ENCODE data around the gene LMO1.
A peak's percentile ranks its signal among the peaks of the same experiment; 100 is the strongest.

Gene LMO1

GRCh38 chr11:8263769-8264410 lies at the start of gene LMO1:
TSS of gene LMO1 (minus strand) at chr11:8263878. CDS start at chr11:8263362, 516 bp downstream.
- H3K9me3 Mint-ChIP-seq: no peaks in the 10 kb centered on the region
- H3K4me3 Mint-ChIP-seq: peak within 1 kb of the TSS; percentile 77
- H3K27ac Mint-ChIP-seq: no peak within 1 kb of the TSS
- ATAC-seq (ENCODE audit: low read depth) (peak; percentile 70), DNase-seq (ENCODE audit: low spot score in 2 of 2) (peak; percentile 73 to 78)
- peaks cover 8% of the 10 kb centered on the region for H3K4me1 Mint-ChIP-seq
- peaks cover 30% of the 10 kb centered on the region for H3K27me3 Mint-ChIP-seq
- H3K36me3 Mint-ChIP-seq: no peaks in the 10 kb centered on the region

DNA sequence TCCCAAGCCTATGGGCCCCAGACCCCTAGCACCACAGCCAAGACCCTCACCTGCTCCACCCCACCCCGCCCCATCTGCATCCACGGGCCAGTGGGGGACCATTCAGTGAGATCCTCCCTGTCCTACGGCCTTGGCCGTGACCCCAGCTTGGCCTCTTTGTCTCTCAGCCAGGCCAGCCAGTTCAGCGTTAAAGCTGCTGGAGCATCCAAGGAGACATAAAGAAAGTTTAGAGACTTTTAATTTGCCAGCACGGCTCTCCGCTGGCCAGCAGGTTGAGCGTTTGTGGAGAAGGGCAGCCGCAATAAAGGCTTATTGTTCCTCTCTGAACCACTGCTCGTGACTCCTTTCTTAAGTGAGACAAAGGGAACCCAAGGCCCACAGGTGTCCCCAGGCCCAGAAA lies 49.3 kb upstream of the LMO1 start:
- Mint-ChIP-seq H3K27me3 (no peaks in the 10 kb centered on the region), H3K4me1 (no peaks in the 10 kb centered on the region), H3K27ac (no peak overlapping the region), H3K4me3 (no peak overlapping the region), H3K9me3 (no peaks in the 10 kb centered on the region), H3K36me3 (no peaks in the 10 kb centered on the region)
- ATAC-seq (ENCODE audit: low read depth): no peak
- no peak for DNase-seq (ENCODE audit: low spot score in 2 of 2)

DNA sequence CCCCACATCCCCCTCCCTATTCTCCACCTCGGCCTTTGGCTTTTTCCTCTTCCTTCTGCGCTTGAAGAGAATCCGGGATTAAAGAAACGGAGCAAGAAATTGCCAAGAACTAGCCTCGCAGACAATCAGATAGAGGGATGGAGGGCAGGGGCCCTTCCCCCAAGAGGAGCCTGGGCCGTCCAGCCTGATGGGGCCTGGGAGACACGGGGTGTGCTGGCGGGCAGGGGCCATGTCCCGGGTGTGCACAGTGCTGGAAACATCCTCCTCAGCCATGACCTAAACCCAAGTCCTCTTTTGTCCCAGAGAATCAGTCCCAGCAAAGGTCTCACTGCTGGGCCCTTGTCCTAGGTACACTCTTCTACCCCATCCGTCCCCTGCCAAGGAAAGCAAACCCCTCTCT lies 47.7 kb upstream of the LMO1 start:
- H3K4me1 Mint-ChIP-seq: no peaks in the 10 kb centered on the region

GRCh38 chr11:8310743-8311298 lies 47.1 kb upstream of the LMO1 start:
- Mint-ChIP-seq H3K9me3 (no peaks in the 10 kb centered on the region), H3K4me1 (no peaks in the 10 kb centered on the region), H3K27me3 (no peaks in the 10 kb centered on the region), H3K27ac (no peak overlapping the region), H3K36me3 (no peaks in the 10 kb centered on the region), H3K4me3 (no peak overlapping the region)
- ATAC-seq (ENCODE audit: low read depth) (no peak), DNase-seq (ENCODE audit: low spot score in 2 of 2) (no peak)

More for the DNA sequence above, 47.7 kb upstream of the LMO1 start:
- Mint-ChIP-seq H3K4me3 (no peak overlapping the region), H3K36me3 (no peaks in the 10 kb centered on the region), H3K9me3 (no peaks in the 10 kb centered on the region), H3K27me3 (no peaks in the 10 kb centered on the region), H3K27ac (no peak overlapping the region)
- ATAC-seq (ENCODE audit: low read depth): no peak
- DNase-seq (ENCODE audit: low spot score in 2 of 2): no peak

- Mint-ChIP-seq H3K36me3 (peaks cover under 1% of the 10 kb centered on the region), H3K27ac (no peak overlapping the region), H3K27me3 (no peaks in the 10 kb centered on the region), H3K4me1 (no peaks in the 10 kb centered on the region), H3K4me3 (no peak overlapping the region), H3K9me3 (peaks cover under 1% of the 10 kb centered on the region)
- ATAC-seq (ENCODE audit: low read depth) (no peak), DNase-seq (ENCODE audit: low spot score in 2 of 2) (no peak)
Observed at GRCh38 chr11:8309862-8310261, 46.2 kb upstream of the LMO1 start.

DNA sequence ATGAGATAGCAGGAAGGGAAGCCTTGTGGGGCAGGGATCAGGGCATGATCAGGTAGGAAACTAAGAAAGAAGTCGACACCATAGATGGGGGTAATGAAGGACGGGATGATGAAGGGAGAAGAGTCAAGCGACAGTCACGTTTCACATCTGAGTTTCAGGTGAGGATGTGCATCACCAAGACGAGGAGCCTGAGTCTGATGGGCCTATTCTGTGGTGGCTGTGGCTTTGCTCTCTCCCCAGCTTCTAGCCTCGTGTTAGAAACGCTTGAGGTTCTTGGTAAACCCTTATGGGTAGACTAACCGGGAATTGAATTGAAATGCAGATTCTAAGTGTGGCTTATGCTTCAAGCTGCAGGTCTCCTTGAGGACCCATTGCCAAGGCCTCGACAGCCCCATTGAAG lies 45.6 kb upstream of the LMO1 start:
- H3K4me3 Mint-ChIP-seq: no peak overlapping the region
- H3K27me3 Mint-ChIP-seq: no peaks in the 10 kb centered on the region
- no peak overlapping the region for H3K27ac Mint-ChIP-seq
- no peaks in the 10 kb centered on the region for H3K4me1 Mint-ChIP-seq
- DNase-seq (ENCODE audit: low spot score in 2 of 2): no peak
- peaks cover 4% of the 10 kb centered on the region for H3K9me3 Mint-ChIP-seq
- H3K36me3 Mint-ChIP-seq: peaks cover 4% of the 10 kb centered on the region
- no peak for ATAC-seq (ENCODE audit: low read depth)

DNA sequence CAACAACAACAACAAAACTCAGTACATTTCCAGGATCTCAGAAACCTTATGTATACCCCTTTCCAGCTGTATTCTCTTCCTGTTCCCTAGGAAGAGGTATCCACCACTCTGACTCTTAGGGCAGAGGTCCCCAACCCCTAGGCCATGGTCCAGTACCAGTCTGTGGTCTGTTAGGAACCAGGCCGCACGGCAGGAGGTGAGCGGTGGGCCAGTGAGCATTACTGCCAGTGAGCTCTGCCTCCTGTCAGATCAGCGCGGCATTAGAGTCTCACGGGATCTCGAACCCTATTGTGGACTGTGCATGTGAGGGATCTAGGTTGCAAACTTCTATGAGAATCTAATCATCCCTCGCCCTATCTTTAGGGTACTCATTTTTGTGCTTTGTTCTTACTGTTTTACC lies 43.9 kb upstream of the LMO1 start:
- Mint-ChIP-seq H3K27me3 (peaks cover 4% of the 10 kb centered on the region), H3K9me3 (peaks cover 11% of the 10 kb centered on the region), H3K27ac (no peak overlapping the region), H3K4me3 (no peak overlapping the region), H3K36me3 (peaks cover 9% of the 10 kb centered on the region), H3K4me1 (no peaks in the 10 kb centered on the region)
- ATAC-seq (ENCODE audit: low read depth): no peak
- DNase-seq (ENCODE audit: low spot score in 2 of 2): no peak

- Mint-ChIP-seq H3K36me3 (peaks cover 14% of the 10 kb centered on the region), H3K27me3 (peaks cover 12% of the 10 kb centered on the region), H3K27ac (no peak overlapping the region), H3K9me3 (peaks cover 13% of the 10 kb centered on the region), H3K4me1 (no peaks in the 10 kb centered on the region), H3K4me3 (no peak overlapping the region)
- no peak for ATAC-seq (ENCODE audit: low read depth)
- DNase-seq (ENCODE audit: low spot score in 2 of 2): no peak
Observed at GRCh38 chr11:8301622-8302021, 37.9 kb upstream of the LMO1 start.

- ATAC-seq (ENCODE audit: low read depth) (no peak), DNase-seq (ENCODE audit: low spot score in 2 of 2) (no peak)
- Mint-ChIP-seq H3K9me3 (peaks cover 8% of the 10 kb centered on the region), H3K27ac (no peak overlapping the region), H3K4me3 (no peak overlapping the region), H3K36me3 (peaks cover 10% of the 10 kb centered on the region), H3K27me3 (peaks cover 12% of the 10 kb centered on the region), H3K4me1 (no peaks in the 10 kb centered on the region)
Observed at GRCh38 chr11:8298801-8299786, 35.4 kb upstream of the LMO1 start.

DNA sequence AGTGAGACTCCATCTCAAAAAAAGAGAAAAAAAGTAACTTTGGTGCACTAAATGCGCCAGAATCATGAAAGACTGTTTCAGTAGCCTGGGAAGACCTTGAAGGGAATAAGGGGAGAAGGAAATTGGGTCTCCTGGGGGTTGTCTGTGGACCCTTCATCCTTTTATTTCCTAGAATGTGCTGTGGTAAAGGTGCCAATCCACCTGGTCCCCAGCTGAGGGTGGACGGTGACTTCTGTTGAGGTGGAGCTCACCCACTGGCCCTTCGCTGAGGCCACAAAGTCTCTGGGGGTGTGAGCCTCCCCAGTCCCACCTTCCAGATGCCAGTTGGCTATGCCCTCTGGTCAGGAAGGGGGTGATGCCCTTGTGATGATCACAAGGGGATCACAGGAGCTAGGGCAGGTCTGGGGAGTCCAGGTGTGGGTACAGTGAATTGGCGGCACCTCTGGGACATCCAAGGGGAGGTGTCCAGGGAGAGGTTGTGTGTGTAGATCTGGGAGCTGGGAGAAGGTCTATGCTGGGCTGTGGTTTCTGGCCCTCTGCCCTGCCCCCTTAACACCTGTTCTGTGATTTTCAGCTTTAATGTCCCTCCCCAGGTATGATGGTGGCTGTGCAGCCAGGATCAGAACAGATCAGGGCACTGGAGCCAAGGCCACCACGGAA lies 34.2 kb upstream of the LMO1 start:
- Mint-ChIP-seq H3K36me3 (peaks cover 7% of the 10 kb centered on the region), H3K27ac (no peak overlapping the region), H3K4me1 (no peaks in the 10 kb centered on the region), H3K27me3 (peaks cover 10% of the 10 kb centered on the region), H3K9me3 (peaks cover 5% of the 10 kb centered on the region), H3K4me3 (no peak overlapping the region)
- no peak for ATAC-seq (ENCODE audit: low read depth)
- no peak for DNase-seq (ENCODE audit: low spot score in 2 of 2)

DNA sequence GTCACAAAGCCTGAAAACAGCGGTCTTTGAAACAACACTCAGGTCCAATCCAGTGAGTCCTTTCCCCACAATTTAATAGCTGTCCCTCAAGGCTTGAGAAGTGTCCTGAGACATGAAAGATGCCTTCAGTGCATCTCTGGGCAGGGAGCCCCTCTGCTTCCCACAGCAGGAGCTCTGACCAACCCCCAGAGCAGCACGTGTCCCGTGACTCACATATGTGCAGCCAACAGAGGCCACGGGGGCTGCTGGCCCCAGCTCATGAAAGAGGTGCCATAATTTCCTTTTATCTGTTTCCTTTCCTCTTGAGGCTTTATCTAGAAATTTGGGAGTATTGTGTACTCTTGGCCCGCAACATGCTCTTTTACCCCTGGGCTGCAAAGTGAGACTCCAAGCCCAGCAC lies 33.2 kb upstream of the LMO1 start:
- no peak for ATAC-seq (ENCODE audit: low read depth)
- Mint-ChIP-seq H3K4me1 (no peaks in the 10 kb centered on the region), H3K4me3 (no peak overlapping the region), H3K36me3 (peaks cover 3% of the 10 kb centered on the region), H3K9me3 (no peaks in the 10 kb centered on the region), H3K27ac (no peak overlapping the region), H3K27me3 (peaks cover 5% of the 10 kb centered on the region)
- DNase-seq (ENCODE audit: low spot score in 2 of 2): no peak

GRCh38 chr11:8296038-8296649 lies 32.5 kb upstream of the LMO1 start:
- DNase-seq (ENCODE audit: low spot score in 2 of 2): no peak
- H3K9me3 Mint-ChIP-seq: no peaks in the 10 kb centered on the region
- no peak overlapping the region for H3K27ac Mint-ChIP-seq
- H3K36me3 Mint-ChIP-seq: peaks cover 3% of the 10 kb centered on the region
- H3K4me3 Mint-ChIP-seq: no peak overlapping the region
- no peaks in the 10 kb centered on the region for H3K4me1 Mint-ChIP-seq
- no peak for ATAC-seq (ENCODE audit: low read depth)
- H3K27me3 Mint-ChIP-seq: peaks cover 9% of the 10 kb centered on the region

- peaks cover 2% of the 10 kb centered on the region for H3K36me3 Mint-ChIP-seq
- no peaks in the 10 kb centered on the region for H3K9me3 Mint-ChIP-seq
- no peak for DNase-seq (ENCODE audit: low spot score in 2 of 2)
- H3K27me3 Mint-ChIP-seq: peaks cover 8% of the 10 kb centered on the region
- no peak for ATAC-seq (ENCODE audit: low read depth)
- no peaks in the 10 kb centered on the region for H3K4me1 Mint-ChIP-seq
- no peak overlapping the region for H3K27ac Mint-ChIP-seq
- no peak overlapping the region for H3K4me3 Mint-ChIP-seq
Observed at GRCh38 chr11:8294251-8294935, 30.7 kb upstream of the LMO1 start.
